ENCODE measurements around the gene MAD1L1.

Gene MAD1L1

GRCh38 chr7:2241580-2242540 lies 9.1 kb upstream of the MAD1L1 start, which contains the start of the genes MRM2 and NUDT1:
Gene MRM2 (minus strand): TSS chr7:2242205. CDS start chr7:2242169, 36 bp downstream.
Gene NUDT1 (plus strand): TSS chr7:2242226. CDS start chr7:2244575, 2,349 bp downstream.
- DNase-seq: peak; percentile 81 to 84

GRCh38 chr7:2239242-2239641 lies 6.5 kb upstream of the MAD1L1 start:
- DNase-seq: no peak

GRCh38 chr7:2237109-2237602 lies 4.4 kb upstream of the MAD1L1 start:
- DNase-seq: no peak

- no peak for DNase-seq
These were observed 1.2 kb upstream of the MAD1L1 start for GRCh38 chr7:2233926-2234325.

- DNase-seq: peak; percentile 25 to 29
These were observed 566 bp downstream of the MAD1L1 start for GRCh38 chr7:2231992-2232765.

GRCh38 chr7:2230882-2231281 lies 1.9 kb downstream of the MAD1L1 start:
- DNase-seq: no peak

- DNase-seq: no peak
These were observed 2.5 kb downstream of the MAD1L1 start for GRCh38 chr7:2230226-2230625.

GRCh38 chr7:2229467-2229866 lies 3.3 kb downstream of the MAD1L1 start:
- DNase-seq: no peak

GRCh38 chr7:2228921-2229320 lies 3.8 kb downstream of the MAD1L1 start:
- no peak for DNase-seq

- no peak for DNase-seq
These were observed 5.0 kb downstream of the MAD1L1 start for GRCh38 chr7:2227699-2228098.

GRCh38 chr7:2225830-2226229 lies 6.9 kb downstream of the MAD1L1 start:
- DNase-seq: no peak

GRCh38 chr7:2225336-2225735 lies 7.4 kb downstream of the MAD1L1 start:
- DNase-seq: no peak

- no peak for DNase-seq
These were observed 7.8 kb downstream of the MAD1L1 start for GRCh38 chr7:2224934-2225333.

GRCh38 chr7:2224491-2224928 lies 8.2 kb downstream of the MAD1L1 start:
- no peak for DNase-seq

- DNase-seq: no peak
These were observed 9.4 kb downstream of the MAD1L1 start for GRCh38 chr7:2223321-2223720.

GRCh38 chr7:2222516-2222915 lies 10.2 kb downstream of the MAD1L1 start:
- DNase-seq: no peak

- no peak for DNase-seq
These were observed 11.8 kb downstream of the MAD1L1 start for GRCh38 chr7:2220954-2221353.

GRCh38 chr7:2220506-2220905 lies 12.2 kb downstream of the MAD1L1 start:
- no peak for DNase-seq

- DNase-seq: no peak
These were observed 12.7 kb downstream of the MAD1L1 start for GRCh38 chr7:2220030-2220429.

GRCh38 chr7:2219606-2220005 lies 13.1 kb downstream of the MAD1L1 start:
- DNase-seq: no peak

GRCh38 chr7:2219136-2219535 lies 13.6 kb downstream of the MAD1L1 start:
- DNase-seq: no peak

GRCh38 chr7:2218444-2218785 lies 14.3 kb downstream of the MAD1L1 start:
- no peak for DNase-seq

- DNase-seq: no peak
These were observed 14.9 kb downstream of the MAD1L1 start for GRCh38 chr7:2217716-2218443.
